Hematopoietic multipotent progenitor cell (in vitro differentiated cells): ENCODE measurements around the gene KCNJ9. TPM values are rescaled to one million over a fixed set of nuclear protein-coding genes. Genes with fewer than 3 reads are reported as not detected.
"Not testable (repeated sequence)": the region's sequence is repeated elsewhere in the genome, so short reads cannot be mapped to it uniquely, and the experiment has no call there.

Source experiments
- DNase-seq, 3 donors: peaks; one replicate each; pipeline ENCODE4 v3.0.0-alpha.2; 2011 to 2015; ENCODE audit warnings: low read depth in 2 of 3, low spot score in 2 of 3
- total RNA-seq: library from RNA; depleted of rRNA; stranded (reverse); fragments of >200 nt; gene quantifications from one replicate; pipeline ENCODE4 v1.2.3, GENCODE V29; 2012

KCNJ9 gene
- total RNA-seq, 1 donor, result not detected

GRCh38 chr1:160122978-160123495 is 41.7 kb downstream of the KCNJ9 start:
- no peak for DNase-seq

- no peak for DNase-seq
These were observed 42.4 kb downstream of the KCNJ9 start for GRCh38 chr1:160123726-160124125.

GRCh38 chr1:160124705-160125478 is 43.6 kb downstream of the KCNJ9 start:
- DNase-seq, result no peak

GRCh38 chr1:160125746-160126145 is 44.4 kb downstream of the KCNJ9 start:
- DNase-seq, result no peak

- not testable (repeated sequence) for DNase-seq
These were observed 45.0 kb downstream of the KCNJ9 start for GRCh38 chr1:160126342-160126741.

- DNase-seq, result no peak
These were observed 46.0 kb downstream of the KCNJ9 start for GRCh38 chr1:160127381-160127780.

- no peak for DNase-seq
These were observed 46.7 kb downstream of the KCNJ9 start for GRCh38 chr1:160127865-160128523.

GRCh38 chr1:160128636-160129035 is 47.3 kb downstream of the KCNJ9 start:
- DNase-seq, result no peak

- no peak for DNase-seq
These were observed 47.7 kb downstream of the KCNJ9 start for GRCh38 chr1:160129046-160129445.

- no peak for DNase-seq
These were observed 48.2 kb downstream of the KCNJ9 start for GRCh38 chr1:160129558-160129957.

- DNase-seq, result no peak
These were observed 48.6 kb downstream of the KCNJ9 start for GRCh38 chr1:160129966-160130365.

GRCh38 chr1:160130486-160130885 is 49.1 kb downstream of the KCNJ9 start:
- DNase-seq, result no peak

- DNase-seq, result no peak
These were observed 49.6 kb downstream of the KCNJ9 start for GRCh38 chr1:160130939-160131338.

- no peak for DNase-seq
These were observed 50.6 kb downstream of the KCNJ9 start for GRCh38 chr1:160131803-160132565.

GRCh38 chr1:160133990-160134770 is 52.8 kb downstream of the KCNJ9 start:
- no peak for DNase-seq

GRCh38 chr1:160134791-160135572 is 53.6 kb downstream of the KCNJ9 start:
- DNase-seq, result no peak

GRCh38 chr1:160136121-160136925 is 55.0 kb downstream of the KCNJ9 start:
- no peak for DNase-seq

GRCh38 chr1:160136926-160137200 is 55.5 kb downstream of the KCNJ9 start:
- no peak for DNase-seq

- no peak for DNase-seq
These were observed 56.0 kb downstream of the KCNJ9 start for GRCh38 chr1:160137216-160137862.
